ENCODE results near the gene DLEC1. TPM values are rescaled to one million over a fixed set of nuclear protein-coding genes. Genes with fewer than 3 reads are reported as not detected.
"Not testable (repeated sequence)": the region's sequence is repeated elsewhere in the genome, so short reads cannot be mapped to it uniquely, and the experiment has no call there.

Gene DLEC1
- total RNA-seq, 1 experiment from 2014 or later, result 0.10 TPM

DNA sequence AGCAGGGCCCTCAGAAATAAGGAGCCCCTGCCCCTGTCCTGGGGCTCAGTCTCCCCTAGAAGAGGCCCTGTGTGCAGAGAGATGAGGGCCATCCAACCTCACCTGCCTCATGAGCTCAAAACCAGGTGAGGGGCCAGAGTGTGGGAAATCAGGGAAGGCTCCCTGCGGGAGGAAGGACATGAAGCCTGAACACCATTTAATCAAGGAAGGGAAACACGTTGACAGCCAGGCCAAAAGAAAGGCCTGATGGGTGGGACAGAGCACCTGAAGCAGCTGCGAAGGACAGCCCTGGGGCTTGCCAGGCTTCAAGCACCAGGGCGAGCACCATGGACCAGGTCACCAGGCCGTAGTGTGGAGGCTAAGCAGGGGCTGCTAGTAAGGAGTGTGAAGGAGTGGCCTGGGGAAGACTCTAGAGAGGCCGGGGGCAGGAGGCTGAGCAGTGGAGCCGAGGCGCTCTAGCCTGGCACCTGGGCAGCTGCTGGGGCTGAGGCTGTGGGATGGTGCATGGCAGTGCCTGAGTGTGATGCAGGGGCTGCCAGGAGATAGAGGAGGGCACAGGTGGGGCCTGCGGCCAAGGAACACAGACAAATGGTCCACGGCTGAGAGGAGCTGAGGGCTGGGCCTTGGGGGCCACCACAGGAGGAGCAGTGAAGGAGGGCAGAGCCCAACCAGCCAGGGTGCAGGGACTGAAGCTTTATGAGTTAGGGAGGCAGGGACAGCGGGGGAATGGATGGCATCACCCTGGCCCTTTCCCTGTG, 81.9 kb downstream of the DLEC1 start:
- no peak for DNase-seq (ENCODE audit: low spot score)

DNA sequence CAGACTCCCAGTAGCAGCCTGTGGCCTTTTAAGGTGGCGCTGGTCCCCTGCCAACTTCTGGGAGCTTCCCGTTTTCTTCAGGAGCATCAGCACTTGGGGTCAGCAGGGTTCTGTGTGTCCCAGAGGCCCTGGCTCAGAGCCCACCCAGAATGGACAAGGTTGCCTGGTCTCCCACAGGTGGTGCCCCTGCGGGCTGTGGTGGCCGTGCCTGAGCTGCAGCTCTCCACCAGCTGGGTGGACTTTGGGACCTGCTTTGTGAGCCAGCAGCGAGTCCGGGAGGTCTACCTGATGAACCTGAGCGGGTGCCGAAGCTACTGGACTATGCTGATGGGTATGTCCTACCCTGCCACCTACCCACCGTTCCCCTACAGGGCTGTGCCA, 82.4 kb downstream of the DLEC1 start:
- DNase-seq (ENCODE audit: low spot score), result no peak

DNA sequence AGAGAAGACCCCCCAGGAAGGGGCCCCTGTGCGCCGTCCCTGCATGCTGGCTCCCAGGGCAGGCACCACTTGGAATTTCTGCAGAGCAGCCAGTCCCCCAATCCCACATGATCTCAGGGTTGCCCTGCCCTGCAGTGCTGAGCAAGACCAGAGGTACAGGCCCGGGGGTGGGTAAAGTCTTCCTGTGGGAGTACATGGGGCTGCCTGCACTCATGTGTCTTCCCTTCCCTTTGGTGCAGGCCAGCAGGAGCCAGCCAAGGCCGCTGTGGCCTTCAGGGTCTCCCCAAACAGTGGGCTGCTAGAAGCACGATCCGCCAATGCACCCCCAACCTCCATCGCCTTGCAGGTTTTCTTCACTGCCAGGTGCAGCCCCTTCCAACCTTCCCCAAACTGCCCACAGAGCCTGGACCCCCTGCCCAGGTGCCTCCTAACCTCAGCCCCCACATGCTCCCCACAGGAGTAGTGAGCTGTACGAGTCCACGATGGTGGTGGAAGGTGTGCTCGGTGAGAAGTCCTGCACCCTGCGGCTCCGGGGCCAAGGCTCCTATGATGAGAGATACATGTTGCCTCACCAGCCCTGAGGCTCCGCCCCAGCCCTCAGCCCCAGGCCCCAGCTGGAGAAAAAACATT, 82.9 kb downstream of the DLEC1 start:
- no peak for DNase-seq (ENCODE audit: low spot score)

GRCh38 chr3:38122712-38123290, 83.8 kb downstream of the DLEC1 start:
- no peak for DNase-seq (ENCODE audit: low spot score)

DNA sequence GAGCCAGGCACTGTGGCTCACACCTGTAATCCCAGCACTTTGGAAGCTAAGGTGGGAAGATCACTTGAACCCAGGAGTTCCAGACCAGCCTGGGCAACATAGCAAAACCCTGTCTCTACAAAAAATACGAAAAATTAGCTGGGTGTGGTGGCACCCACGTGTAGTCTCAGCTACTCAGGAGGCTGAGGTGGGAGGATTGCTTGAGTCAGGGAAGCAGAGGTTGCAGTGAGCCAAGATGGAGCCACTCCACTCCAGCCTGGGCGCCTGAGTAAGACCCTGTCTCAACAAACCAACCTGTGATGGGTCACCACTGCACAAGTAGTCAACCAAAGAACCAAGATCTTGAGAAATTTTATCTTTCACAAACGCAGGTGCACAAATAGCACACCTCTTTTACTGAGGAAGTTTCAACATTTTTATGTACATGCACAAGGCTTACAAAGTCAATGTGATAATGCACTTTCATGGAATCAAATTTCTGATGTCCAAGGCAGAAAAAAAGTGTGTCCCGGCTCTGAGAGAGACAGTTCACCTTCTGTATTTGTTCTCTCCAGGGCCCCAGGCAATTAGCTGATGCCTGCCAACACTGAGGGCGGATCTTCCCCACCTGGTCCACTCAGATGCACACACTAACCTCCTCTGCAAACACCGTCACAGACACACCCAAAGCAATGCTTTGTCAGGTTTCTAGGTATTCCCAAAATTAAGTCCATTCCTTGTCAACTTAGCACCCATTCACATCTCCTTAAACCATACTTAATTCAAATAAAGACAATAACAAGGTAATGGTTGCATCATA, 85.5 kb downstream of the DLEC1 start:
- DNase-seq (ENCODE audit: low spot score), result no peak

DNA sequence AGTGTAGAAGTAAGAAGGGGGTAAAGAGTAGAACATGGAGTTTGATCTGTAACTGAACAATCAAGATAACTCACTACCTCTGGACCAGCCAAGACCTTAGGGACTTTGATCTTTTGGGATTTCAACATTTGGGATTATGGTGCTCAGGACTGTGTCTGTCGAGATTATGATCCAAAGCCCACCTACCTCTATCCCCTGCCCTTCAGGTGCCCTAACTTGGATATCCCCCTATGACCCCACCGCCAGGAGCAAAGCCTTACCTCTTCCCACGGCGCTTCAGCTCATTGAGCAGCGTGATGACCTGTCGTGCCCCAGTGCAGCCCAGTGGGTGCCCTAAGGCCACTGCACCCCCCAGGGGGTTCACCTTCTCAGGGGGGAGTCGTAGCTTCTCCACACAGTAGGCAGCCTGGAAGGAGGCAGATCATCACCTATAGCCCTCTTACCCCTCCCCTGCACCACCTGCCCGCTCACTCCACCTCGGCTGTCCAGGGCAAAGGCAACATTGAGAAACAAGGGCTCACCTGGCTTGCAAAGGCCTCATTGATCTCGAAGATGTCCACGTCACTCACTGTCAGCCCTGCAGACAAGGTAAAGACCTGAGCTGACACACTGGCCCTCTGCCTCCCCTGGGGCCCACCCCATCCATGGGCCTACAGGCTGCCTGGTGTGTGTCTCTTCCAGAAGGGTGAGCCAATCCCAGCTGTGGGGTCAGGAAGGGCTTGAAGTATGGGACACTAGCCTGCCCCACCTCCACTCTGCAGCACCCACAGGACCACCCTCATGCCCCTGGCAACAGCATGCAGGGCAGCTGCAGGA, 86.5 kb downstream of the DLEC1 start:
- no peak for DNase-seq (ENCODE audit: low spot score)

- DNase-seq (ENCODE audit: low spot score), result no peak
Observed at GRCh38 chr3:38126121-38126892, 87.3 kb downstream of the DLEC1 start.

DNA sequence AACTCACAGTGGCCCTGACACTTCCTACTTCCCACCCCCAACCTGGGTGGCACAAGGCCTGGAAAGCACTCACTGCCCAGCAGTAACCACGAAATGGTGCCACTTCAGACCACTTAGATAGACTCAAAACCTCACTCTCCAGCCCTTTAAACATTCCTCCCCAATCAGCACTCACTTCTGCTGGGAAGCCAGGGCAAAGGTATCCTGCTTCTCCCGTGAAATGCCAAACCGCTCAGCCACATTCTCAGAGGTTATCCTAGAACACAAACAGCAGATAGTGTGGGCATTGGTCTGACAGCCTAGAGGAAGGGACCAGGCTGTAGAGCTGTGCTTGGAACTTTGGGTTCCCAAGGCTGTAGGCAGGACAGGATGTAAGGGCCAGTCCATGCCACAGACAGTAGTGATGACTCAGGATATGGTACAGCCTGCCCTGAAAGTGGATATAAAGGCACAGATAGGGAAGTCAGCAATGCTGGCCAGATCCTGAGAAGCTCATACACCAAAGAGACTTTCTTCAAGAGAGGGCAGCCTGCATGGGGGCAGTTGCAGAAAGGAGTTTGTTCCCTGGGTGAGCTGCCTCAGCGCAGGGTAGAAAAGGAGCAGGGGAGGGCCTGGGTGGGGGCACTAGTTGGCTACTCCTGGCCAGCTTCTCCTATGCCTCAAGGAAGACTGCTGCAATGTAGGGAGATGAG, 88.7 kb downstream of the DLEC1 start:
- DNase-seq (ENCODE audit: low spot score), result no peak

- no peak for DNase-seq (ENCODE audit: low spot score)
Observed at GRCh38 chr3:38128303-38128655, 89.3 kb downstream of the DLEC1 start.

GRCh38 chr3:38129058-38129457, 90.0 kb downstream of the DLEC1 start:
- no peak for DNase-seq (ENCODE audit: low spot score)

GRCh38 chr3:38130631-38131065, 91.6 kb downstream of the DLEC1 start:
- DNase-seq (ENCODE audit: low spot score), result no peak

- DNase-seq (ENCODE audit: low spot score), result no peak
Observed at GRCh38 chr3:38131621-38132369, 92.8 kb downstream of the DLEC1 start.

DNA sequence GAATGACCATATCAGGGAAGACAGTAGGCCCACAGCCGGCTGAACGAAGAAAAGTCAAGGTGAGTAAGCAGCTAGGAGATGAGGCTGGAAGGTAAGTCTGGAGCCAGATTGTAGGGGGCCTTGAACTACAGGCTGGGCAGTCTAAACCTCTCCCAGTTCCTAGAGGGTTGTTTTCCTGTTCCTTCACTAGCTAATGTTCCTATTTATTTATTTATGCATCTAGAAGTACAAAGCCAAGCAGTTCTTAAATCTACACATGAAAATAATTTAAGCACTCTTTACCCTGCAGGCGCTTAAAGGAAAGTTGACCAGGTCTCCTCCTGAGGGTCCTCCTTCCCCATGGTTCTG, 94.2 kb downstream of the DLEC1 start:
- no peak for DNase-seq (ENCODE audit: low spot score)

DNA sequence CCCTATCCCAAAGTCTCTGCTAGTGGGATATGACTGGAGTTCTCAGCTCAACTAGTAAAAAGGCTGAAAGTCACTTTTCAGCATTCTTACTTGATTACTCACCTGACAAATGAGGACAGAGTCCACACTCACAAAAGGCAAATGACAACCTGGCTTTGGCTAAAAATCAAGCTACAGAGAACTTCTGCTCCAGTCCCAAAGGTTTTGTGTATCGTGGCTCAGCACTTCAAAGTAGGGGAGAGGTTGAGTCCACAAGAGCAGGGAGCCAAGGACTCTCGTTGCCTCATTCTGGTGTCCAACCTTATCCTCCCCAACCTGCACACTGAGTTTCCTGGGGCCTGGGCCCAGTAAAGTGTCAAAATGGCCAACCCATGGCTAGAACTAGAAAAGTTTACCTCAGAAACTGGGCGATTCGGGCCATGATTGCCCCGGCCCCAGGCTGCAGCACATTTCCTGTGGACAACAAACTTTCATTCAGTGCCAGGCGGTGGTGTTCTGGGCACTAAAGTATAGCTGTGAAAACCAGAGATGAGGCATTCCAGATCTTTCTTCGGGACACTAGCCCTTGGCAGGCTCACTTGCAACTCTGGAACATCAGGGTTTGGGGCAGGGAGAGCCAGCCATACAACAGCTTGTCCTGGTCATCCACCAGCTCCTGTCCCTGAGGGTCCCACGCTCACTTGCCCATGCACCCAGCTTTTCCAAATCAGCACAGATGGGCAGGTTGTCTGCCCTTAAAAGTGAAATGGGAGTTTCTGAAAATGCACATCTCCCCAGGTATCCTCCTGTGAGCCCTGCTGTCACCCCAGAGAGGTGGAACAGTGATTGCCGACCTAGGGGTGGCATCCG, 94.8 kb downstream of the DLEC1 start:
- no peak for DNase-seq (ENCODE audit: low spot score)

GRCh38 chr3:38134517-38135143, 95.6 kb downstream of the DLEC1 start:
- DNase-seq (ENCODE audit: low spot score), result not testable (repeated sequence)

DNA sequence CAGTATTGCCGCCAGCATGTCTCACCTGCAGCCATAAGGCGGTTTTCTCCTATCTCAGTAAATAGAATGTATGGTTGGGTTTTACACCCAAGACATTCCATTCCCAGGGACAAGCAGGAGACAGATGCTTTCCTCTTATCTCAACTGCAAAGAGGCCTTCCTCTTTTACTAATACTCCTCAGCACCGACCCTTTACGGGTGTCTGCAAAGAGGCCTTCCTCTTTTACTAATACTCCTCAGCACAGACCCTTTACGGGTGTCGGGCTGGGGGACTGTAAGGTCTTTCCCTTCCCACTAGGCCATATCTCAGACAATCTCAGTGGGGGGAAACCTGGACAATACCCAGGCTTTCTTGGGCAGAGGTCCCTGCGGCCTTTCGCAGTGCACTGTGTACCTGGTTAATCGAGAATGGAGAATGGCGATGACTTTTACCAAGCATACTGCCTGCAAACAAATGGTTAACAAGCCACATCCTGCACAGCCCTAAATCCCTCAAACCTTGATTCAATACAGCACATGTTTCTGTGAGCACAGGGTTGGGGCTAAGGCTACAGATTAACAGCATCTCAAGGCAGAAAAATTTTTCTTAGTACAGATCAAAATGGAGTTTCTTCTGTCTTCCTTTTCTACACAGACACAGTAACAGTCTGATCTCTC, 96.7 kb downstream of the DLEC1 start:
- not testable (repeated sequence) for DNase-seq (ENCODE audit: low spot score)

GRCh38 chr3:38136393-38136776, 97.4 kb downstream of the DLEC1 start:
- DNase-seq (ENCODE audit: low spot score), result no peak
